Breast epithelium (tissue), 4 donors: ENCODE results near the gene ELOF1. TPM values are rescaled to one million over a fixed set of nuclear protein-coding genes. Genes with fewer than 3 reads are reported as not detected.

Experiments
- DNase-seq, 2 donors: peaks; one replicate each; pipeline ENCODE4 v3.0.0-alpha.2; 2019; ENCODE audit warnings: low spot score in 2 of 2
- H3K27ac ChIP-seq, 2 donors: fragments of 200-600 bp; sonication (generic) in 1 of 2; one replicate each; pipeline ENCODE4 v1.5.1; 2016 to 2019; ENCODE audit warnings: mild to moderate bottlenecking in 1 of 2
- H3K27me3 ChIP-seq, 2 donors: fragments of 200-600 bp; sonication (generic) in 1 of 2; one replicate each; pipeline versions ENCODE4 v1.5.1 to v1.6.0; 2017 to 2019; ENCODE audit warnings: control low read depth in 1 of 2, mild to moderate bottlenecking in 1 of 2
- H3K36me3 ChIP-seq: fragments of 200-600 bp; one replicate; pipeline ENCODE4 v1.5.1; 2019
- H3K4me1 ChIP-seq, 2 donors: fragments of 200-600 bp; sonication (generic); one replicate each; pipeline ENCODE4 v1.5.1; 2016 to 2019; ENCODE audit warnings: control low read depth in 1 of 2
- H3K4me3 ChIP-seq, 3 donors: fragments of 200-600 bp; sonication (generic); 1 replicate in 2 of 3; 2 replicates in 1 of 3; pipeline ENCODE4 v1.5.1; 2016 to 2019; ENCODE audit warnings: mild to moderate bottlenecking in 3 of 3, moderate library complexity in 2 of 3
- H3K9me3 ChIP-seq, 2 donors: fragments of 200-600 bp; sonication (generic) in 1 of 2; one replicate each; pipeline ENCODE4 v1.5.1; 2016 to 2019; ENCODE audit warnings: control low read depth in 1 of 2
- CTCF ChIP-seq, 3 donors: fragments of 450-650 bp; IDR thresholded peaks; one replicate each; pipeline ENCODE4 v1.5.1; 2016 to 2017; ENCODE audit warnings: antibody characterized with exemption in 3 of 3, mild to moderate bottlenecking in 3 of 3, moderate library complexity in 3 of 3
- POLR2A ChIP-seq: fragments of 450-650 bp; IDR thresholded peaks from one replicate; pipeline ENCODE4 v1.6.1; 2016; ENCODE audit warnings: antibody characterized with exemption, mild to moderate bottlenecking, moderate library complexity
- POLR2AphosphoS5 ChIP-seq, 3 donors: sonication (generic); formaldehyde crosslinking; IDR thresholded peaks; one replicate each; pipeline ENCODE4 v1.6.1; 2017; ENCODE audit warnings: antibody characterized with exemption in 3 of 3
- intact Hi-C: fragments of 100-400 bp; cut with DNase I; formaldehyde crosslinking; loops from one replicate; pipeline ENCODE4 v1.15.1; 2023; ENCODE audit warnings: low total_unique reads
- total RNA-seq, 3 donors: library from RNA; depleted of rRNA; stranded (reverse); fragments of >200 nt; gene quantifications; one replicate each; pipeline ENCODE4 v1.1.0, GENCODE V29; 2016

ELOF1 gene
- total RNA-seq, 3 donors from 2014 or later, result 31.7 to 38.0 (median 37.3) TPM

GRCh38 chr19:11587302-11587974 lies 28.4 kb upstream of the ELOF1 start:
- H3K9me3 ChIP-seq, result no peaks in the 10 kb centered on the region
- H3K36me3 ChIP-seq, result no peaks in the 10 kb centered on the region
- no peaks in the 10 kb centered on the region for H3K27me3 ChIP-seq
- DNase-seq, result peak; percentile 63 to 76
- peak overlapping the region in 1 of 2 donors; percentile 29 for H3K27ac ChIP-seq
- TF ChIP-seq POLR2AphosphoS5 (IDR thresholded peaks at IDR 0.05), result no peak
- peak; percentile 76 to 92 (median 91) for TF ChIP-seq CTCF (IDR thresholded peaks at IDR 0.05)
- no peak overlapping the region for H3K4me3 ChIP-seq
- intact Hi-C loops, result no loop called here
- H3K4me1 ChIP-seq, result no peaks in the 10 kb centered on the region

DNA sequence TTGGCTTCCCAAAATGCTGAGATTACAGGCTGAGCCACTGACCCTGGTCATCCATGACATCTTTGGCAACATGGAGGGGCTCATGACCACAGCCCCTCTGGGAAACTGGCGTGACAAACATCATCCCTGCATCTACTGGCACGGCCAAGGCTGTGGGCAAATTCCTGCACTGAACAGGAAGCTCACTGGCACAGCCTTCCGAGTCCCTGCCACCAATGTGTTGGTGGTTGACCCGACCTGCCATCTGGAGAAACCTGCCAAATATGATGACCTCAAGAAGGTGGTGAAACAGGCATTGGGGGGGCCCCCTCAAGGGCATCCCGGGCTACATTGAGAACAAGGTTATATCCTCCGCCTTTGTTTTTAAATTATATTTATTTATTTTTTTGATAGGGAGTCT lies 27.3 kb upstream of the ELOF1 start:
- intact Hi-C loops, result no loop called here
- H3K36me3 ChIP-seq, result no peaks in the 10 kb centered on the region
- H3K9me3 ChIP-seq, result no peaks in the 10 kb centered on the region
- H3K27me3 ChIP-seq, result no peaks in the 10 kb centered on the region
- TF ChIP-seq POLR2AphosphoS5 (IDR thresholded peaks at IDR 0.05) (no peak), POLR2A (no peak), CTCF (IDR thresholded peaks at IDR 0.05) (no peak)
- no peak for DNase-seq
- H3K4me1 ChIP-seq, result no peaks in the 10 kb centered on the region
- H3K4me3 ChIP-seq, result no peak overlapping the region
- no peak overlapping the region for H3K27ac ChIP-seq

DNA sequence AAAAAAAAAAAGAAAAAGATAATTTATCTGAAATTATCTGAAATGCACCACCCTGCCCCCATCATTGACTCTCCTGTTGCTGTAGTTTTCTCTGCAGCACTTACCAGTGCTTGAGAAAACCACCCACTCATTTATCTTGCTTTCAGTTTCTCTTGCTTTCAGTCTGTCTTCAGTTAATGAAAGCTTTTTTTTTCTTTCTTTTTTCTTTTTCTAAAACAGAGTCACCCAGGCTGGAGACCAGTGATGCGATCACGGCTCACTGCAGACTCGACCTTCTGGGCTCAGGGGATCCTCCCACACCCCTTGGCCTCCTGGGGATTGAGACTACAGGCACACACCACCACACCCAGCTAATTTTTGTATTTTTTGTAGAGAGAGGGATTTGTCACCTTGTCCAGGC lies 22.7 kb upstream of the ELOF1 start:
- Histone ChIP-seq H3K4me3 (no peak overlapping the region), H3K4me1 (no peaks in the 10 kb centered on the region), H3K9me3 (no peaks in the 10 kb centered on the region), H3K27me3 (no peaks in the 10 kb centered on the region), H3K27ac (peak overlapping the region; percentile 37 to 75), H3K36me3 (no peaks in the 10 kb centered on the region)
- no peak for DNase-seq
- intact Hi-C loops, result no loop called here
- TF ChIP-seq POLR2A, result no peak
- no peak for TF ChIP-seq CTCF (IDR thresholded peaks at IDR 0.05)
- TF ChIP-seq POLR2AphosphoS5 (IDR thresholded peaks at IDR 0.05), result no peak

DNA sequence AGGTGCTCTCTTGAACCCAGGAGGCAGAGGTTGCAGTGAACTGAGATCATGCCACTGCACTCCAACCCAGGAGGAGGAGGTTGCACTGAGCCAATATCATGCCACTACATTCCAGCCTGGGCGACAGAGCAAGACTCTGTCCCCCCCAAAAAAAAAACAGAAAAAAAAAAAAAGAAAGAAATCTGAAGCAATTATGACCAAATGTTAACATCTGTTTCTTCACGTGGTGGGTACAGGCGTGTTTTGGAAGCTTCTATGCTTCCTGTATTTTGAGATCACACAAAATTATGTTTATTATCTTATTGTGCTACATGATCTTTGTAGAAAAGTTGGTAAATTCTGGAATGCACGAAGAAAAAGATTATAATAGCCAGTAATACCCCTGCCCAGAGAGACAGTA lies 21.1 kb upstream of the ELOF1 start:
- Histone ChIP-seq H3K9me3 (no peaks in the 10 kb centered on the region), H3K36me3 (no peaks in the 10 kb centered on the region), H3K27me3 (no peaks in the 10 kb centered on the region), H3K4me3 (no peak overlapping the region), H3K27ac (no peak overlapping the region), H3K4me1 (no peaks in the 10 kb centered on the region)
- no peak for DNase-seq
- TF ChIP-seq CTCF (IDR thresholded peaks at IDR 0.05) (no peak), POLR2AphosphoS5 (IDR thresholded peaks at IDR 0.05) (no peak), POLR2A (no peak)
- intact Hi-C loops, result no loop called here

- H3K4me3 ChIP-seq, result peak overlapping the region; percentile 36 to 64 (median 57)
- DNase-seq, result peak in 1 of 2 donors; percentile 32
- peak overlapping the region; percentile 68 to 81 for H3K27ac ChIP-seq
- no peaks in the 10 kb centered on the region for H3K9me3 ChIP-seq
- H3K4me1 ChIP-seq, result no peaks in the 10 kb centered on the region
- no peaks in the 10 kb centered on the region for H3K36me3 ChIP-seq
- intact Hi-C loops, result no loop called here
- no peak for TF ChIP-seq CTCF (IDR thresholded peaks at IDR 0.05)
- TF ChIP-seq POLR2A, result no peak
- no peak for TF ChIP-seq POLR2AphosphoS5 (IDR thresholded peaks at IDR 0.05)
- H3K27me3 ChIP-seq, result no peaks in the 10 kb centered on the region
Measured at GRCh38 chr19:11578258-11579142, 19.5 kb upstream of the ELOF1 start.
